Measurements from ENCODE around the gene FAM120B. TPM values are rescaled to one million over a fixed set of nuclear protein-coding genes. Genes with fewer than 3 reads are reported as not detected.

FAM120B gene
- total and polyA plus RNA-seq, 3 donors from 2014 or later: 33.8 to 62.2 (median 40.6) TPM

GRCh38 chr6:170363255-170363654, 56.7 kb downstream of the FAM120B start:
- TF ChIP-seq CTCF (IDR thresholded peaks at IDR 0.05): no peak
- TF ChIP-seq POLR2A (IDR thresholded peaks at IDR 0.05): no peak
- Histone ChIP-seq H3K27me3 (no peaks in the 10 kb centered on the region), H3K4me3 (no peak overlapping the region), H3K4me1 (peaks cover 24% of the 10 kb centered on the region), H3K9me3 (no peaks in the 10 kb centered on the region), H3K36me3 (ENCODE audit: low read depth, missing control alignments) (no peaks in the 10 kb centered on the region), H3K27ac (no peak overlapping the region)
- WGBS, 2 donors: 95 to 96% methylated on average over 5 of the region's 5 CpGs
- no peak for DNase-seq
- intact Hi-C loops (cut with DNase I; ENCODE audit: low total_unique reads): no loop called here

- TF ChIP-seq CTCF (IDR thresholded peaks at IDR 0.05) (no peak), POLR2A (IDR thresholded peaks at IDR 0.05) (no peak)
- 90 to 95% methylated on average over 3 to 4 of the region's 4 CpGs for WGBS, 2 donors
These were observed 58.6 kb downstream of the FAM120B start for GRCh38 chr6:170365121-170365520.

DNA sequence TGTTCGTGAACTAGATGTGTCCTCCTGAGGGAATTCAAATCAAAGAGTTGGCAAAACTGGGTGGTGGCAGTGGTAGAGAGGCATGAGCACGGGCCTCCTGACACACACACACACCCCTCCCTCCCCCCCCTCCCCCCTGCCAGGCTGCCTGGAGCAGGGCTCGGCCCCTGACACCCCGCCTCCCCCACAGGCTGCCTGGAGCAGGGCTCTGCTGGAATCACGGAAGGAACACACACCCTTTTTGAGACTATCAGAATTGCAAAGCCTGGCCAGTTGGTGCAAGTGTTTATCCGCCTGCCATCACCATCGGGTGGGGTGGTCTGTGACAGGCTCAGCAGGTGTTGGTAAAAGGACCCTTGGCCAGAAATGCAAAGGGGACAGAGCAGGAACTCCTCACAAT, 59.0 kb downstream of the FAM120B start:
- DNase-seq: no peak
- intact Hi-C loops (cut with DNase I; ENCODE audit: low total_unique reads): no loop called here
- H3K9me3 ChIP-seq: no peaks in the 10 kb centered on the region
- no peaks in the 10 kb centered on the region for H3K27me3 ChIP-seq
- peaks cover 24% of the 10 kb centered on the region for H3K4me1 ChIP-seq
- 31 to 74% methylated on average over 3 to 7 of the region's 7 CpGs for WGBS, 2 donors
- H3K4me3 ChIP-seq: no peak overlapping the region
- H3K27ac ChIP-seq: peak overlapping the region in 1 of 2 donors; percentile 36
- TF ChIP-seq CTCF (IDR thresholded peaks at IDR 0.05): no peak
- TF ChIP-seq POLR2A (IDR thresholded peaks at IDR 0.05): no peak
- no peaks in the 10 kb centered on the region for H3K36me3 ChIP-seq (ENCODE audit: low read depth, missing control alignments)

More at GRCh38 chr6:170365121-170365520, 58.6 kb downstream of the FAM120B start:
- DNase-seq: no peak
- Histone ChIP-seq H3K4me1 (peaks cover 24% of the 10 kb centered on the region), H3K4me3 (no peak overlapping the region), H3K27ac (peak overlapping the region in 1 of 2 donors; percentile 36), H3K27me3 (no peaks in the 10 kb centered on the region), H3K9me3 (no peaks in the 10 kb centered on the region), H3K36me3 (ENCODE audit: low read depth, missing control alignments) (no peaks in the 10 kb centered on the region)
- intact Hi-C loops (cut with DNase I; ENCODE audit: low total_unique reads): no loop called here

- TF ChIP-seq POLR2A (IDR thresholded peaks at IDR 0.05) (no peak), CTCF (IDR thresholded peaks at IDR 0.05) (no peak)
- no peaks in the 10 kb centered on the region for H3K27me3 ChIP-seq
- peak overlapping the region; percentile 53 to 67 for H3K27ac ChIP-seq
- H3K4me3 ChIP-seq: no peak overlapping the region
- intact Hi-C loops (cut with DNase I; ENCODE audit: low total_unique reads): no loop called here
- WGBS, 2 donors: 42 to 54% methylated on average over 11 of the region's 11 CpGs
- H3K9me3 ChIP-seq: no peaks in the 10 kb centered on the region
- no peaks in the 10 kb centered on the region for H3K36me3 ChIP-seq (ENCODE audit: low read depth, missing control alignments)
- DNase-seq: peak; percentile 59
- H3K4me1 ChIP-seq: peaks cover 24% of the 10 kb centered on the region
These were observed 59.8 kb downstream of the FAM120B start for GRCh38 chr6:170366248-170366960.

DNA sequence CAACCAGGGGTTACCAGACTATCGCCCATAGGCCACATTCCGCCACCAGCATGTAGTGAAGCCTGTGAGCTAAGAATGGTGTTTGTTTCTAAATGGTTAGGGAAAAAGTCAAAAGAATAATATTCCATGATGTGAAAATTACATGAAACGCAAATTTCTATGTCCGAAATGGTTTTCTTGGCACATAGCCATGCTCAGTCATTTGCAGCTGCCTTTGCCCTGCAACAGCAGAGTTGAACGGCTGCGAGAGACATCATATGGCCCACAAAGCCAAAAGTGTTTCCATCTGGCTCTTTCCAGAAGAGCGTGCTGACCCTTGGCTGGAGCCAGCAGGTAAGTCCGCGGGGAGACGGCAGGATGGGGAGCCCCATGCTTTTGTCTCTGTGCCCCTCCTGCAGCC, 60.7 kb downstream of the FAM120B start:
- peak overlapping the region in 1 of 2 donors; percentile 67 for H3K27ac ChIP-seq
- TF ChIP-seq POLR2A (IDR thresholded peaks at IDR 0.05) (no peak), CTCF (IDR thresholded peaks at IDR 0.05) (no peak)
- H3K9me3 ChIP-seq: no peaks in the 10 kb centered on the region
- no peak for DNase-seq
- intact Hi-C loops (cut with DNase I; ENCODE audit: low total_unique reads): no loop called here
- WGBS, 2 donors: 57 to 64% methylated on average over 7 to 10 of the region's 10 CpGs
- H3K4me3 ChIP-seq: no peak overlapping the region
- no peaks in the 10 kb centered on the region for H3K36me3 ChIP-seq (ENCODE audit: low read depth, missing control alignments)
- H3K27me3 ChIP-seq: no peaks in the 10 kb centered on the region
- H3K4me1 ChIP-seq: peaks cover 24% of the 10 kb centered on the region
